Testis (tissue), 3 donors: ENCODE data around the gene GFPT2. TPM values are rescaled to one million over a fixed set of nuclear protein-coding genes. Genes with fewer than 3 reads are reported as not detected.

ENCODE experiments used
- DNase-seq: peaks from one replicate; pipeline ENCODE4 v3.0.0-alpha.2; 2019
- H3K27ac ChIP-seq, 2 donors: fragments of 200-600 bp; sonication (generic); one replicate each; pipeline ENCODE4 v1.5.1; 2019
- H3K27me3 ChIP-seq: fragments of 200-600 bp; sonication (generic); one replicate; pipeline ENCODE4 v1.5.1; 2019
- H3K36me3 ChIP-seq: fragments of 200-600 bp; sonication (generic); one replicate; pipeline ENCODE4 v1.5.1; 2017; ENCODE audit warnings: low read depth; ENCODE audit errors: missing control alignments
- H3K4me1 ChIP-seq: fragments of 200-600 bp; sonication (generic); one replicate; pipeline ENCODE4 v1.5.1; 2019
- H3K4me3 ChIP-seq, 2 donors: fragments of 200-600 bp; sonication (generic); one replicate each; pipeline ENCODE4 v1.5.1; 2017 to 2019
- H3K9me3 ChIP-seq: fragments of 200-600 bp; sonication (generic); one replicate; pipeline ENCODE4 v1.5.1; 2017
- POLR2A ChIP-seq: fragments of 450-650 bp; IDR thresholded peaks from one replicate; pipeline ENCODE4 v1.6.1; 2017; ENCODE audit warnings: antibody characterized with exemption, mild to moderate bottlenecking, moderate library complexity
- WGBS, 2 donors: methylation state at CpG; one replicate each; pipeline ENCODE4 v1.1.5; 2018; 5-methylcytosine and 5-hydroxymethylcytosine counted together
- intact Hi-C: fragments of 100-400 bp; cut with DNase I; formaldehyde crosslinking; loops from one replicate; pipeline ENCODE4 v1.15.1; 2023; ENCODE audit warnings: low total_unique reads
- polyA plus RNA-seq: library from polyadenylated mRNA; stranded (reverse); fragments of 350-450 nt; fragmentation: Illumina TruSeq; extraction: RNeasy Lipid Tissue Mini Kit (QIAGEN cat#74804); gene quantifications from one replicate; pipeline ENCODE4 v1.2.3, GENCODE V29; 2014; ENCODE audit warnings: low read depth, low replicate concordance; ENCODE audit not compliant: insufficient read depth
- total RNA-seq, 2 donors: library from RNA; depleted of rRNA; stranded (reverse); fragments of >200 nt; gene quantifications; one replicate each; pipeline ENCODE4 v1.2.3, GENCODE V29; 2016
- TF ChIP-seq, protein P1 (sequence below), 3 experiments: fragments of 450-650 bp in 2 of 3; fragments of 200-600 bp in 1 of 3; sonication (generic) in 1 of 3; IDR thresholded peaks; one replicate each; pipeline ENCODE4 v1.5.1; 2016 to 2019; ENCODE audit warnings: antibody characterized with exemption in 3 of 3, mild to moderate bottlenecking in 2 of 3, moderate library complexity in 1 of 3

The GFPT2 gene
- total and polyA plus RNA-seq, 3 donors from 2014 or later, result 17.6 to 21.7 (median 17.9) TPM

- no peaks in the 10 kb centered on the region for H3K4me1 ChIP-seq
- no peaks in the 10 kb centered on the region for H3K36me3 ChIP-seq
- H3K9me3 ChIP-seq, result no peaks in the 10 kb centered on the region
- TF ChIP-seq, protein P1, sequence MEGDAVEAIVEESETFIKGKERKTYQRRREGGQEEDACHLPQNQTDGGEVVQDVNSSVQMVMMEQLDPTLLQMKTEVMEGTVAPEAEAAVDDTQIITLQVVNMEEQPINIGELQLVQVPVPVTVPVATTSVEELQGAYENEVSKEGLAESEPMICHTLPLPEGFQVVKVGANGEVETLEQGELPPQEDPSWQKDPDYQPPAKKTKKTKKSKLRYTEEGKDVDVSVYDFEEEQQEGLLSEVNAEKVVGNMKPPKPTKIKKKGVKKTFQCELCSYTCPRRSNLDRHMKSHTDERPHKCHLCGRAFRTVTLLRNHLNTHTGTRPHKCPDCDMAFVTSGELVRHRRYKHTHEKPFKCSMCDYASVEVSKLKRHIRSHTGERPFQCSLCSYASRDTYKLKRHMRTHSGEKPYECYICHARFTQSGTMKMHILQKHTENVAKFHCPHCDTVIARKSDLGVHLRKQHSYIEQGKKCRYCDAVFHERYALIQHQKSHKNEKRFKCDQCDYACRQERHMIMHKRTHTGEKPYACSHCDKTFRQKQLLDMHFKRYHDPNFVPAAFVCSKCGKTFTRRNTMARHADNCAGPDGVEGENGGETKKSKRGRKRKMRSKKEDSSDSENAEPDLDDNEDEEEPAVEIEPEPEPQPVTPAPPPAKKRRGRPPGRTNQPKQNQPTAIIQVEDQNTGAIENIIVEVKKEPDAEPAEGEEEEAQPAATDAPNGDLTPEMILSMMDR (IDR thresholded peaks at IDR 0.05), result no peak
- H3K4me3 ChIP-seq, result no peak overlapping the region
- H3K27ac ChIP-seq, result no peak overlapping the region
- intact Hi-C loops, result no loop called here
- 96 to 100% methylated on average over 1 to 6 of the region's 7 CpGs for WGBS, 2 donors
- H3K27me3 ChIP-seq, result no peaks in the 10 kb centered on the region
- DNase-seq, result no peak
Observed at GRCh38 chr5:180391276-180391675, 38.1 kb upstream of the GFPT2 start.

DNA sequence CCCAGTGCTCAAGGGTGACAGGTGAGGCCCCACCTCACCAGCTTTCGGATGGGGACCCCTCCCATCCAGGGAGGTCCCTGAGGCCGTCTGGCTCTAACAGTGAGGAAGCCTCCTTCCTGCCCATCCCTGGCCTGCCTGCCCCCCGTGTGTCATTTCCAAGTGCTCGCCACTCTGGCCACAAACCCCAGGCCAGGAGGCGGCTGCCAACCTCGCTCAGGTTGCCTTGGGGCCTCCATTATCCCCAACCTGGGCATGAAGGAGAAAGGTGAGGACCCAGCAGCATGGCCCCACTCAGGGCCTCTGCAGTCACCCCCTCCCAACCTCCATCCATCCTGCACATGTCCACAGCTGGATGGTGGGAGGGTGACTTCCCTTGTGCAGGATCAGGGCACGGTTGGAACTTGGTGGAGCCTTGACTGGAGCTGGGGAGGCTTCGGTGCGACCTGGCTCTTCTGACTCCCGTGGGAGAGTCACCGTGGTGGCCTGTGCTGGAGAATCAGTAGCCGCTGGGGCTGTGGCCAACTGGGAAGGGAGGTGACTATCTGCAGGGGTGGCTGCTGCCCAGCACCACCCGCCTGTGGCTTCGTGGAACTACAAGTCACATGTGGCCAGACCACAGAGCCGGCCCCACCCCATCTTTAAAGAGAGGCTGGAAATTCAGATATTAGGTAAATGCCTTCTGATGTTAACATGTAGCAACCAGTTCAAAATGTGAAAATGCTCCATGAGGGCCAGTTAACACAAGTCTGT, 37.5 kb upstream of the GFPT2 start:
- no peak overlapping the region for H3K27ac ChIP-seq
- DNase-seq, result no peak
- H3K4me3 ChIP-seq, result no peak overlapping the region
- WGBS, 2 donors, result 50 to 80% methylated on average over 1 to 15 of the region's 15 CpGs
- intact Hi-C loops, result no loop called here
- H3K27me3 ChIP-seq, result no peaks in the 10 kb centered on the region
- H3K9me3 ChIP-seq, result no peaks in the 10 kb centered on the region
- TF ChIP-seq, protein P1 (IDR thresholded peaks at IDR 0.05), result no peak
- no peak for TF ChIP-seq POLR2A
- no peaks in the 10 kb centered on the region for H3K36me3 ChIP-seq
- no peaks in the 10 kb centered on the region for H3K4me1 ChIP-seq

GRCh38 chr5:180389252-180390101, 36.3 kb upstream of the GFPT2 start:
- H3K9me3 ChIP-seq, result no peaks in the 10 kb centered on the region
- DNase-seq, result no peak
- H3K4me3 ChIP-seq, result no peak overlapping the region
- 69 to 76% methylated on average over 27 to 39 of the region's 39 CpGs for WGBS, 2 donors
- TF ChIP-seq, protein P1 (IDR thresholded peaks at IDR 0.05), result no peak
- no peak for TF ChIP-seq POLR2A
- H3K27me3 ChIP-seq, result no peaks in the 10 kb centered on the region
- intact Hi-C loops, result no loop called here
- H3K4me1 ChIP-seq, result no peaks in the 10 kb centered on the region
- no peak overlapping the region for H3K27ac ChIP-seq
- no peaks in the 10 kb centered on the region for H3K36me3 ChIP-seq

DNA sequence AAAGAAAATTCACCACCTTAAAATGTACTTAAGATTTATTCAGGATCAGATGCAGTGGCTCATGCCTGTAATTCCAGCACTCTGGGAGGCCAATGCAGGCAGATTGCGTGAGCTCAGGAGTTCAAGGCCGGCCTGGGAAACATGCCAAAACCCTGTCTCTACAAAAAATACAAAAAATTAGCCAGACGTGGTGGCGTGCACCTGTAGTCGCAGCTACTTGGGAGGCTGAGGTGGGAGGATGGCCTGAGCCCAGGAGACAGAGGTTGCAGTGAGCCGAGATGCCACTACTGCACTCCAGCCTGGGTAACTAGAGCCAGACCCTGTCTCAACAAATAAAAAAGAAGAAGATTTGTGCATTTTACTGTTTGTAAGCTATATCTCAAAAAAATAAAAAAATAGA, 34.7 kb upstream of the GFPT2 start:
- no peaks in the 10 kb centered on the region for H3K9me3 ChIP-seq
- no peak overlapping the region for H3K27ac ChIP-seq
- DNase-seq, result no peak
- H3K27me3 ChIP-seq, result no peaks in the 10 kb centered on the region
- no peaks in the 10 kb centered on the region for H3K4me1 ChIP-seq
- H3K36me3 ChIP-seq, result no peaks in the 10 kb centered on the region
- TF ChIP-seq, protein P1 (IDR thresholded peaks at IDR 0.05), result no peak
- TF ChIP-seq POLR2A, result no peak
- intact Hi-C loops, result no loop called here
- 69 to 87% methylated on average over 6 of the region's 6 CpGs for WGBS, 2 donors
- H3K4me3 ChIP-seq, result no peak overlapping the region
